Globus pallidus (tissue), 1 donor: Measurements from ENCODE around the gene ATP8B1.
A peak's percentile ranks its signal among the peaks of the same experiment; 100 is the strongest.
"Not testable (repeated sequence)": the region's sequence is repeated elsewhere in the genome, so short reads cannot be mapped to it uniquely, and the experiment has no call there.

ENCODE experiments used
- DNase-seq: peaks from one replicate; pipeline ENCODE4 v3.0.0-alpha.2; 2015; ENCODE audit warnings: low spot score

The ATP8B1 gene

GRCh38 chr18:57660961-57661360 is 142.2 kb downstream of the ATP8B1 start:
- no peak for DNase-seq

- no peak for DNase-seq
Observed at GRCh38 chr18:57659460-57660102, 143.5 kb downstream of the ATP8B1 start.

GRCh38 chr18:57657542-57657941 is 145.6 kb downstream of the ATP8B1 start:
- DNase-seq, result no peak

DNA sequence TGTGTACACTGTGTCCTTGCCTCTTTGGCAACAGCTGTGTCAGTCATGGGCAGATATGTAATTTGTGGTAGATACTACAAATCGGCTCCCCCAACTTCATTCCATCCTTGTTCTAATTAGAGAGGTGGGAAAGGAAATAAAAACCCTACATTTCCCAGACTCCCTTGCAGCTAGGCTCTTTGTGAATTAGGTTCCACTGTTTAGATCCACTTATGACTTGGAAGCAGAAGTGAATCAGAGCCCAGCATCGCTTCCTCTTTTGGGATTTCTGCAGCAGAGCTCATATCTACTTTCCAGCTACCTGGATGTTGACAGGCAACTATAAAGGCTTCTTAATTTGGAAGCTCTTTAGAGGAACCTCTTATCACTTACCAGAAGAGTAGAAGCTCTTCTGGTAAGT is 147.4 kb downstream of the ATP8B1 start:
- DNase-seq, result no peak

DNA sequence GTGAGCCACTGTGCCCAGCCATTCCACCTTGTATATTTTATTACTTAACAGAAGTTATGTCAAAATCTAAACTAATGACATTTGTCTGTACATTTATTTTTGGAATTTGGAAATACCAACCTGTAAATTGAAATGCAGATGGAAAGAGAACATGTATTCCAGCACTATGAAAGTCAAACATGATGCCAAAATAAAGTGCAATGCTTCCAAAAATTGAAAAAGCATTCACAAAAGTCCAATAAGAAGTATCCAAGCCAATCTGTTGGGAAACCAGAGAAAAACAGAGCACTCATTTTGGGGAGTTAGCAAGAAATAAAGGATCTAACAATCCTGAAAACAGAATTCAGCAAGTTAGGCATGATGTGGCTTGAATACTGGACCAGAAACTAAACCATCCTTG is 151.2 kb downstream of the ATP8B1 start:
- DNase-seq, result no peak

- no peak for DNase-seq
Observed at GRCh38 chr18:57649556-57650500, 153.3 kb downstream of the ATP8B1 start.

GRCh38 chr18:57648414-57648813 is 154.7 kb downstream of the ATP8B1 start:
- no peak for DNase-seq

DNA sequence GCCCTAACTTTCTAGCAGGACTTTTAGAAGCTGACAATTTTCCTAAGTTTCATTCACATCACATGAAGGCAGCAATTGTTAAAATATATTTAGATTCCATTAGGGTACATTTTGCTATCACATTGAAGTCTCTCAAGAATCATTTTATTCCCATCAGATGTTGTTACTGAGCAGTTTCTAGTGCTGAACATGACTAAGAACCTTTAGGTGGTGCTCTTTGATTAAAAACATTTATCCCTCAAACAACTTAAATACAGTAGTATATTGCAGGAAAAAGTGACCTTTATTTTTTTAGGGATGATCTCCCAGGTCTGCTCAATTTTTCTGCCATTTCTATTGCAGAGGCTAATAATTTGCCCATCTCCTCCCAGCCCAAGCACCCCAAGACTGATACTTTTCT is 158.6 kb downstream of the ATP8B1 start:
- no peak for DNase-seq

GRCh38 chr18:57643726-57644125 is 159.4 kb downstream of the ATP8B1 start:
- not testable (repeated sequence) for DNase-seq

DNA sequence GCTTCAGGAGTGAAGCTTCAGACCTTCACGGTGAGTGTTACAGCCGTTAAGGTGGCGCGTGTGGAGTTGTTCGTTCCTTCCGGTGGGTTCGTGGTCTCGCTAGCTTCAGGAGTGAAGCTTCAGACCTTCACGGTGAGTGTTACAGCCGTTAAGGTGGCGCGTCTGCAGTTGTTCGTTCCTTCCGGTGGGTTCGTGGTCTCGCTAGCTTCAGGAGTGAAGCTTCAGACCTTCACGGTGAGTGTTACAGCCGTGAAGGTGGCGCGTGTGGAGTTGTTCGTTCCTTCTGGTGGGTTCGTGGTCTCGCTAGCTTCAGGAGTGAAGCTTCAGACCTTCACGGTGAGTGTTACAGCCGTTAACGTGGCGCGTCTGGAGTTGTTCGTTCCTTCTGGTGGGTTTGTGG is 160.7 kb downstream of the ATP8B1 start:
- not testable (repeated sequence) for DNase-seq

DNA sequence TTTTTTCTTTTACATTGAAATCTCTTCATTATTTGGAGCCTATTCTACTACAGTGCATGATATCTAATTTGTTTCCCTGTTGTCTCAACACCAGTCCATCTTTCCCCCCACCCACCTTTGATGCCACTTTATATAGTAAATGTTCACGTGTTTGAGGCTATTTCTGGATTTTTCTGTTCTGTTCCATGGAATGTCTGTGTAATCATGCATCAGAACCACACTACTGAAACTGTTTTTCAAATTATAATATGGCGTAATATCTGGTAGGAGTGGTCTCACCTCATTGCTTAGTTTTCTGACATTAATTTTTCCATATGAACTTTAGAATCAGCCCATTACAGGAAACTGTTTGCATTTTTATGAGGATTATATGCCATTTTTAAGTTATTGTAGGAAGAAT is 162.4 kb downstream of the ATP8B1 start:
- DNase-seq, result no peak

DNA sequence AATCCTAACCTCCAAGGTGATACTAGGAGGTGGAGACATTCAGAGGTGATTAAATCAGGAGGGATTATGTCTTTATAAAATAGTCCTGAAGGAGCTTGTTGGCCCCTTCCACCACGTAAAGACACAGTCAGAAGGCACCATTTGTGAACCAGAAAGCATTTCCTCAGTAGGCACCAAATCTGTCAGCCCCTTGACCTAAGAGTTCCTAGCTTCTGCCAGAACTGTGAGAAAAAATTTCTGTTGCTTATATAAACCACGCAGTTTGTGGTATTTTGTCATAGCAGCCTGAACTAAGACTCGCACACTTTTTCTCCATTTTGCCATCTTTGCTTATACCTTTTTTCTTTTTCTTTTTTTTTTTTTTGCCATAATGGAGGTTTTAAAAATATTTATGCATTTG is 162.9 kb downstream of the ATP8B1 start:
- no peak for DNase-seq

DNA sequence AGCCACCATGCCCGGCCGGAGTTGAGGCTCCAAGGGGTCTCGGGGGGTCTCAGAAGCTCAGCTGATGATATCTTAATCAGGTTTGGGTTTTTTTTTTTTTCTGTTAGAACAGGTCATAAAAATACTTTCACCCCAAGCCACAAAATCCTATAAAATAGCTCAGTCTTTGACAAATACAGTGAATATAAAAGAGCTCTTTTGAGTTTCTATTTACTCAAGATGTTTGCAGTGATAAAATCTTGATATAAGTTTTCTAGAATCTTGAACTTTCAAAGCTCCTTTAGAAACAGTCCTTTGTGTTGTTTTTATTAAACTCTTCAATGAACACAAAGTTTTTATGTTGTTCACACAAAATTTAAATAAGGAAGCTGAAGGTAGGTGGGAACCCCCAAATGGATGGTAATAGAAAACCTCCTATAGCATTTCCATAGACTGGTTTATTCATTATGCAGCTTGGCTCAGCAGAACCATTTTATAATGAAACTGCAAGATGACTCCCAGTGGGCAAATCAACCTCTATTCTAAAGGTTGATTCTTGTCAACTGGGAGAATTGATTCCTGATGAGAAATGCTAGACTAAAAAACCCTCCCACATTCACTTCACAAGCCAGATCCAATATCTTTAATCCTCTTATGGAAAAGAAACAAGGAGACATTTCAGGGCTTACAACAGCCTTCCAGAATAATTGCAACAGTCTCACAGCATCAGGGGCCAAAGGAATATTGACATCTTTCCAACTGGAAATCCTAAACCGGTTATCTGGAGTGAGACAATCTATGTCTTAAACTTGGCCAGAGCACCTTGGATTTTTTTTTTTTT is 167.9 kb downstream of the ATP8B1 start:
- DNase-seq, result no peak

DNA sequence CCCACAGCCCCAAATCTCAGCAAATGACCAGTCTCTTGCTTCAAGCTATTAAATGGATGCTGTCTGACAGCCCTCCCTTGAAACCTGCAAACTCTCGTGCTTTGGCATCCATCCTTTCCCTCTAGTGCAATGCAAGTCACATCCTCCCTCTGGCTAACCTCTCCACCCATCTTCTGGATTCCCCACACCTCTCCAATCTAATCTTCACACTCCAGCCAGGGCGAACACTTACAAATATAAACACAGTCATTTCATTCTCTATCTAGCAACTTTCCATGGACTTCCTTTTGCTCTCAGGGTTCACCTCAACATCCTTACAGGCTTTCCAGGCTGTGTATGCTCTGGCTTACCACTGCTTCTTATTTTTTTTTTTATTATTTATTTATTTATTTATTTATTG is 171.4 kb downstream of the ATP8B1 start:
- no peak for DNase-seq

DNA sequence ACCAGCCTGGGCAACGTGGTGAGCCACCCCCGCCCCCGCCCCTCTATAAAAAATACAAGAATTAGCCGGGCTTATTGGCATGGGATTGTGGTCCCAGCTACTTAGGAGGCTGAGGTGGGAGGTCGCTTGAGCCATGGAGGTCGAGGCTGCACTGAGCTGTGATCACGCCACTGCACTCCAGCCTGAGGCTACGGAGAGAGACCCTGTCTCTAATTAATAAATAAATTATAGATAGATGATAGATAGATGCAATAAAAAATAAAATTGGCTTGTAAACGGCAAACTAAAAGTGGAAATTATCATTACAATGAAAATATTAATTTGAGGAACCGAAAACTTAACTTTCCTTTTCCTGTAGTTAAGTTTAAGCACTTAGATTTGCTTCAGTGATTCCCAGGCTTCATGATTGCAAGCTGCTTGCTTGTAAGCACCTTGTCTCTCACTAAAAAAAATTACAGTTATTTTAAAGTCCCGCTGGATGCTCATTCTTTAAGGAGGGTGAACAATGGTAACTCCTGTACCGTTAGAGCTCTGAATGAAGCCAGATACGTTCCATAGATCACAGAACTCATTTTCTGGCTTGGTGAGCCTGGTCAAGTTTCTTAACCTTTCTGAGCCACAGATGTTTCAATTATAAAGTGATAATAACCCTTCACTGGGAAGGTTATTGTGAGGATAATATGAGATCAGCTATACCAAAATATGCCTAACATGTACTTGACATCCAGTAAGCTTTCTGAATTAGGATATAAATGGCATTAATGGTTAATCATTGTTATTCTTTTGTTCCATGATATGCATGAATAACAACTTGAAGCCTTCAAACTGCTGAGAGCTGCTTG is 172.1 kb downstream of the ATP8B1 start:
- no peak for DNase-seq

DNA sequence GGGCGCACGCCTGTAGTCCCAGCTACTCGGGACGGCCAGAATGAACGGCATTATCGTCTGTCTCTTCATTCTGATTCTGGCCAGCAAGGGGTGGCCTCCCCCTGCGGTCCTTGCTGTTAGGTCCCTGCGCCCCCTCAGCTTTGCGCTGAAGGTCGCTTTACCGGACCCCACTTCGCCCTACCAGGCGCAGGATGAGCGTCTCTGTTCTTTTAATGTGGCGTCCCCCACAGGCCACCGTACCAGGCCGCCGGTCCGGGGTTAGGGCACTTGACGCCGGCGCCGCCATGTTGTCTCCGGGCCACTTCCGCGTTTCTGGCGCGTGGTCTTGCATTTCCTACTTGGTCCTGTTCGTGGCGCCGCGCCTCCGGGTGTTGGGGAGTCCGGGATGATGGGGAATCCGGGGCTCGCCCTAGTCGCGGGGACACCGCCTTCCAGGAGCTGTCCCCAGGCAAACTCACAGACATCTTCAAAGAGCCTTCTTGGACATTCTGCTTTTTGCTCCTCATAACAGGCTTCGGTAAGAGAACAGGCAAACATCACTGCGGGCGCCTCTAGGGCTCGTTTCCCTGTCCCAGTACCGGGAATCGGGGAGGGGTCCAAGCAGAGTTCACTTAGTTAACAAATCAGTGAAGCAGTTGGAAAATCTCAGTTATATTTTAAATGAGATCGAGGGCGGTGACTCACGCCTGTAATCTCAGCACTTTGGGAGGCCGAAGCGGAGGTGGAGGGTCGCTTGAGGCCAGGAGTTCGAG is 172.9 kb downstream of the ATP8B1 start:
- peak; percentile 94 for DNase-seq

- DNase-seq, result no peak
Observed at GRCh38 chr18:57629422-57629821, 173.7 kb downstream of the ATP8B1 start.

- DNase-seq, result no peak
Observed at GRCh38 chr18:57627488-57627887, 175.6 kb downstream of the ATP8B1 start.

GRCh38 chr18:57624988-57625387 is 178.1 kb downstream of the ATP8B1 start:
- no peak for DNase-seq

GRCh38 chr18:57621246-57621604 is 181.9 kb downstream of the ATP8B1 start:
- DNase-seq, result no peak

DNA sequence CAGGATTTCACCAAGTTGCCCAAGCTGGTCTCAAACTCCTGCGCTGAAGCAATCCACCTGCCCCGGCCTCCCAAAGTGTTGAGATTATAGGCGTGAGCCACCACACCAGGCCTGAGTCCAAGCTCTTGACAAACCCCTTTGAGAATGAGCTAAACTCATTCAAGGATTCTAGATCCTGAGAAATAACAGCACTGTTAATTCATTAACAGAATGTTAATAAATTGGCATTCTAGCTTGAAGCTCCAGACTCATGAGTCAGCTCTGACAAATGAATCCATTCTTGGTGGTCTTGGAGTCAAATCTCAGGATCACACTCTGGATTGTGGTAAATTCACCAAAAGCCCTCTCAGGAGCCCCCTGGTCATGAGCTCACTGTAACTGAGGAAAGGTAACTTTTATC is 183.2 kb downstream of the ATP8B1 start:
- no peak for DNase-seq
